Stomach (tissue), 9 donors: ENCODE results near the gene SBF2. TPM values are rescaled to one million over a fixed set of nuclear protein-coding genes. Genes with fewer than 3 reads are reported as not detected.

Experiments
- DNase-seq, 2 donors: peaks; one replicate each; pipeline versions ENCODE4 v3.0.0 to v3.0.0-alpha.2; 2013 to 2019
- H3K27ac ChIP-seq, 5 donors: fragments of 200-600 bp in 4 of 5; sonication (generic) in 4 of 5; one replicate each; pipeline ENCODE4 v1.5.1; 2013 to 2019; ENCODE audit warnings: mild to moderate bottlenecking in 1 of 5, moderate library complexity in 1 of 5
- H3K27me3 ChIP-seq, 3 donors: fragments of 200-600 bp; sonication (generic); one replicate each; pipeline ENCODE4 v1.5.1; 2017 to 2019; ENCODE audit warnings: mixed run types in 1 of 3
- H3K36me3 ChIP-seq, 4 donors: fragments of 200-600 bp; sonication (generic); 1 replicate in 3 of 4; 2 replicates in 1 of 4; pipeline ENCODE4 v1.5.1; 2016 to 2019
- H3K4me1 ChIP-seq, 4 donors: fragments of 200-600 bp; sonication (generic); one replicate each; pipeline ENCODE4 v1.5.1; 2016 to 2019
- H3K4me3 ChIP-seq, 4 donors: fragments of 200-600 bp; sonication (generic) in 3 of 4; one replicate each; pipeline ENCODE4 v1.5.1; 2016 to 2019; ENCODE audit warnings: mild to moderate bottlenecking in 1 of 4
- H3K9me3 ChIP-seq, 4 donors: fragments of 200-600 bp; sonication (generic); one replicate each; pipeline ENCODE4 v1.5.1; 2016 to 2019
- EP300 ChIP-seq: sonication (generic); formaldehyde crosslinking; IDR thresholded peaks from one replicate; pipeline ENCODE4 v1.6.1; 2017; ENCODE audit warnings: antibody characterized with exemption
- POLR2A ChIP-seq, 4 donors: fragments of 450-650 bp; IDR thresholded peaks; one replicate each; pipeline ENCODE4 v1.6.1; 2016; ENCODE audit warnings: antibody characterized with exemption in 4 of 4, control low read depth in 2 of 4, mild to moderate bottlenecking in 1 of 4, moderate library complexity in 1 of 4
- POLR2AphosphoS5 ChIP-seq, 3 donors: sonication (generic); formaldehyde crosslinking; IDR thresholded peaks; one replicate each; pipeline ENCODE4 v1.6.1; 2016; ENCODE audit warnings: antibody characterized with exemption in 3 of 3
- WGBS, 5 donors: extraction: QIAGEN DNeasy Blood & Tissue Kit in 3 of 5; methylation state at CpG; one replicate each; pipeline versions ENCODE4 v1.1.5 to v1.1.7; 2013 to 2018; 5-methylcytosine and 5-hydroxymethylcytosine counted together
- intact Hi-C: fragments of 100-400 bp; cut with DNase I; formaldehyde crosslinking; loops from one replicate; pipeline ENCODE4 v1.15.1; 2023; ENCODE audit warnings: low total_unique reads
- polyA plus RNA-seq, 3 donors: library from polyadenylated mRNA; stranded (reverse); fragments of 200-250 nt; gene quantifications; one replicate each; pipeline ENCODE4 v1.2.3, GENCODE V29; 2013
- total RNA-seq, 5 donors: library from RNA; depleted of rRNA; stranded (reverse); fragments of >200 nt; gene quantifications; one replicate each; pipeline versions ENCODE4 v1.1.0 to v1.2.3, GENCODE V29; 2014 to 2016
- TF ChIP-seq, protein P1 (sequence below), 7 experiments: fragments of 450-650 bp in 4 of 7; fragments of 200-600 bp in 3 of 7; sonication (generic) in 3 of 7; IDR thresholded peaks; one replicate each; pipeline ENCODE4 v1.5.1; 2016 to 2019; ENCODE audit warnings: antibody characterized with exemption in 7 of 7, control low read depth in 2 of 7, mild to moderate bottlenecking in 1 of 7
- donor health status: healthy with polysubstance abuse.
- donor health status: Bipolar disorder and iron deficiency.
- donor health status: healthy.

Gene SBF2
- total and polyA plus RNA-seq, 8 donors = 8.6 to 260 (median 37.2) TPM

DNA sequence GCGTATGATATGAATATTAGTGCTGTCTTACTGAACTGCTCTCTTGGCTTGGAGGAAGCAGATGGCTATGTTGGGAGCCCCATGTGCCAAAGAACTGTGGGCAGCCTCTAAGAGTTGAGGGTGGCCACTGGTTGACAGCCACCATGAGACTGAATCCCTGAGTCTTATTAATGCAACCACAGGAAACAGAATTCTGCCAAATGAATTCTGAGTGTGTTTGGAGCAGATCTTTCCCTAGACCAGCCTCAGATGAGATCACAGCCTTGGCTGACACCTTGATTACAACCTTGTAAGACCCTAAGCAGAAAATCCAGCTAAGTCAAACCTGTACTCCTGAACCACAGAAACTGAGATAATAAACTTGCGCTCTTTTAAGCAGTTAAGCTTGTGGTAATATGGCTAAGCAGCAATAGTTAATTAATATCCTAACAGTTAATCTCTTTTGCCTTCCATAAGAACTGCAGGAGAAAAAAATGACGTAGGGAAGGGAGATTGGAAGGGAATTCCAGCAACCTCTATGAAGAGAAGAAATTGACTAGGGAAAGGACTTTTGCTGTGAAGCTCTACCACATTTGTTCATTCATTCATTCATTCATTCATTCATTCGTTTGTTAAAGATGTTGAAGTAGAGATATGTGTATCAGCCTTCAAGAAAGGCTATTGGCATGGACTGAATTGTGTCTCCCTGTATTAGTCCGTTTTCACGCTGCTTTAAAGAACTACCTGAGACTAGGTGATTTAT lies 37.7 kb upstream of the SBF2 start:
- no peaks in the 10 kb centered on the region for H3K27me3 ChIP-seq
- H3K4me1 ChIP-seq = peaks cover 17 to 27% (median 24%) of the 10 kb centered on the region in 4 donors
- no peak overlapping the region for H3K27ac ChIP-seq
- intact Hi-C loops = no loop called here
- TF ChIP-seq EP300 = no peak
- TF ChIP-seq, protein P1, sequence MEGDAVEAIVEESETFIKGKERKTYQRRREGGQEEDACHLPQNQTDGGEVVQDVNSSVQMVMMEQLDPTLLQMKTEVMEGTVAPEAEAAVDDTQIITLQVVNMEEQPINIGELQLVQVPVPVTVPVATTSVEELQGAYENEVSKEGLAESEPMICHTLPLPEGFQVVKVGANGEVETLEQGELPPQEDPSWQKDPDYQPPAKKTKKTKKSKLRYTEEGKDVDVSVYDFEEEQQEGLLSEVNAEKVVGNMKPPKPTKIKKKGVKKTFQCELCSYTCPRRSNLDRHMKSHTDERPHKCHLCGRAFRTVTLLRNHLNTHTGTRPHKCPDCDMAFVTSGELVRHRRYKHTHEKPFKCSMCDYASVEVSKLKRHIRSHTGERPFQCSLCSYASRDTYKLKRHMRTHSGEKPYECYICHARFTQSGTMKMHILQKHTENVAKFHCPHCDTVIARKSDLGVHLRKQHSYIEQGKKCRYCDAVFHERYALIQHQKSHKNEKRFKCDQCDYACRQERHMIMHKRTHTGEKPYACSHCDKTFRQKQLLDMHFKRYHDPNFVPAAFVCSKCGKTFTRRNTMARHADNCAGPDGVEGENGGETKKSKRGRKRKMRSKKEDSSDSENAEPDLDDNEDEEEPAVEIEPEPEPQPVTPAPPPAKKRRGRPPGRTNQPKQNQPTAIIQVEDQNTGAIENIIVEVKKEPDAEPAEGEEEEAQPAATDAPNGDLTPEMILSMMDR (IDR thresholded peaks at IDR 0.05) = no peak
- no peak for TF ChIP-seq POLR2A (IDR thresholded peaks at IDR 0.05)
- no peak for TF ChIP-seq POLR2AphosphoS5 (IDR thresholded peaks at IDR 0.05)
- DNase-seq = no peak
- H3K9me3 ChIP-seq = no peaks in the 10 kb centered on the region
- 77 to 88% (median 86%) methylated on average over 6 of the region's 6 CpGs for WGBS, 5 donors
- no peaks in the 10 kb centered on the region for H3K36me3 ChIP-seq
- H3K4me3 ChIP-seq = no peak overlapping the region

DNA sequence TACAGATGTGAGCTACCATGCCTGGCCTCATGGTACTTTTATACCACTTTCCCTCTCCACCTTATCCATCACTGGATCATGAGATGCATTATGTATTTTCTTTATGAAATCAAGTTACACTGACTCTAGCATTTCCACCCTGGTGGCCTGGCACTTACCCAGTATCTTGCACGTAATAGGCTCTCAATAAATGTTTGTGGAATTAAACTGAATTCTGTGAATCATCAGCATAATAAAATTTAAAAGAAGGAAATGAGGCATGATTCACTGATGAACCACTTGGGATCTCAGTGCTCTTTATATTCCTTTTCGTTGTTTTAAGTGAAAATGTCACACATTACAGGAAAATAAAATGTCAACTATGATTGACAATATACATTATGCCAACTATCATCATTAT lies 35.9 kb upstream of the SBF2 start:
- 56 to 81% (median 72%) methylated on average over 2 of the region's 2 CpGs for WGBS, 5 donors

DNA sequence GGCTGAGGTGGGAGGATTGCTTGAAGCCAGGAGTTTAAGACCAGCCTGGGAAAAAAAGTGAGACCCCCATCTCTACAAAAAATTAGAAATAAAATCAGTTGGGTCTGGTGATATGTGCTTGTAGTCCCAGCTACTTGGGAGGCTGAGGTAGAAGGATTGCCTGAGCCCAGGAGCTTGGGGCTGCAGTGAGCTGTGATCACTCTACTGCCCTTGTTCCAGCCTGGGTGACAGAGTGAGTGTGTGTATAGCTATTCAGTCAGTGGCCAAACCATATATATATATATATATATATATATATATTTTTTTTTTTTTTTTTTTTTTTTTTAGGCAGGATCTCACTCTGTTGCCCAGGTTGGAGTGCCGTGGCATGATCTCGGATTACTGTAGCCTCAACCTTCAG lies 35.3 kb upstream of the SBF2 start:
- DNase-seq = no peak
- Histone ChIP-seq H3K27ac (peak overlapping the region in 3 of 5 donors; percentile 76), H3K4me3 (no peak overlapping the region), H3K4me1 (peaks cover 38 to 50% (median 47%) of the 10 kb centered on the region in 4 donors), H3K9me3 (no peaks in the 10 kb centered on the region), H3K36me3 (no peaks in the 10 kb centered on the region), H3K27me3 (no peaks in the 10 kb centered on the region)
- WGBS, 5 donors = 95 to 100% (median 100%) methylated on average over 2 of the region's 2 CpGs
- intact Hi-C loops = no loop called here
- TF ChIP-seq, protein P1 (IDR thresholded peaks at IDR 0.05) = no peak
- TF ChIP-seq POLR2A (IDR thresholded peaks at IDR 0.05) (no peak), EP300 (no peak), POLR2AphosphoS5 (IDR thresholded peaks at IDR 0.05) (no peak)

More for the DNA sequence above, 35.9 kb upstream of the SBF2 start:
- intact Hi-C loops = no loop called here
- H3K4me1 ChIP-seq = peaks cover 35 to 44% (median 42%) of the 10 kb centered on the region in 4 donors
- no peak overlapping the region for H3K27ac ChIP-seq
- H3K9me3 ChIP-seq = no peaks in the 10 kb centered on the region
- no peaks in the 10 kb centered on the region for H3K36me3 ChIP-seq
- no peaks in the 10 kb centered on the region for H3K27me3 ChIP-seq
- no peak overlapping the region for H3K4me3 ChIP-seq
- DNase-seq = no peak
- TF ChIP-seq, protein P1 (IDR thresholded peaks at IDR 0.05) = no peak
- TF ChIP-seq POLR2AphosphoS5 (IDR thresholded peaks at IDR 0.05) = no peak
- no peak for TF ChIP-seq POLR2A (IDR thresholded peaks at IDR 0.05)
- TF ChIP-seq EP300 = no peak

DNA sequence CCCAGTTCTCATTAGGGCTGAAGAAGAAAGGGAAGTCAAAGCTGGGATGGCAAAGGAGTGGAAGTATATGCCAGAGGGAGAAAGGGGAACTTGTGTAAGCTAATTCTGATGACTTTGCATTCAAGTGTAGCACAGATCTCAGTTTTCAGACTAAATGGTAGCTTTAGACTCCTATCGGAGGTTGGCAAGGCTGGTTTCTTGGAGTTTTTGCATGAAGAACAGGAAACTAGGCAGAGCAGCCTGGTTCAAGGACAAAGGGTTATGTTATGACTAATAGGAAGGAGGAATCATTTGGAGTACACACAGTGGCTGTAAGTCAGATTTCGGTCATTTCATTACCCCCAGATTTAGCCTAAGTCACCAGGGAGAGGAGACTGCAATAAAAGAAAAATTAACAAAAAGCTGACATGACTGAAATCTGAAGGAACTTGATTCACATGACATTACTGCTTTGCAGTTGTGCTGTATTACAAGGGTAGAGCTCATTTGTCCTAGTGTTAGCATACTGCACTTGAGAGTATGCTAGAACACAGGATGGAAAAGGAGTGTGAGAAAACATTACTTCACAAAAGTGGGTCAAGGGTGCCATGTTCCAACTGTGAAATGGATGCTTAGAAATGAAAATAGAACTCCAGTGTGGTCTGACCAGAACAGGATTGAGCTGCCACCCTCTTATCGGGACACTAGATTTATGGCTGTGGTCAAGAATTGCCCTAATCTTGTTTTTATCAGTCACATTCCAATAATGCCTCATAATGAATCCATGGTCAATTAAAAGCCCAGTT lies 34.5 kb upstream of the SBF2 start:
- Histone ChIP-seq H3K4me1 (peaks cover 42 to 59% (median 53%) of the 10 kb centered on the region in 4 donors), H3K27ac (peak overlapping the region in 4 of 5 donors; percentile 62 to 76 (median 76)), H3K27me3 (no peaks in the 10 kb centered on the region), H3K4me3 (no peak overlapping the region), H3K9me3 (no peaks in the 10 kb centered on the region), H3K36me3 (no peaks in the 10 kb centered on the region)
- peak in 1 of 3 donors; percentile 13 for TF ChIP-seq POLR2AphosphoS5 (IDR thresholded peaks at IDR 0.05)
- no peak for TF ChIP-seq POLR2A (IDR thresholded peaks at IDR 0.05)
- no peak for TF ChIP-seq EP300
- intact Hi-C loops = no loop called here
- 50 to 55% (median 51%) methylated on average over 3 of the region's 3 CpGs for WGBS, 5 donors
- DNase-seq = no peak
